Fibroblast of skin of right quadriceps (primary cell): ENCODE results near the gene CDC20.
"Not testable (repeated sequence)": the region's sequence is repeated elsewhere in the genome, so short reads cannot be mapped to it uniquely, and the experiment has no call there.

Experiments
- DNase-seq: peaks from one replicate; pipeline ENCODE4 v3.0.0-alpha.2; 2013

CDC20 gene

GRCh38 chr1:43358121-43358745 is 548 bp upstream of the CDC20 start:
- DNase-seq: peak; percentile 39

GRCh38 chr1:43359696-43360095 is 915 bp downstream of the CDC20 start:
- DNase-seq: no peak

GRCh38 chr1:43360616-43361015 is 1.8 kb downstream of the CDC20 start:
- DNase-seq: no peak

- DNase-seq: no peak
Observed at GRCh38 chr1:43363283-43363934, 4.6 kb downstream of the CDC20 start.

GRCh38 chr1:43363935-43364525 is 5.2 kb downstream of the CDC20 start:
- DNase-seq: no peak

GRCh38 chr1:43365678-43366077 is 6.9 kb downstream of the CDC20 start:
- no peak for DNase-seq

- no peak for DNase-seq
Observed at GRCh38 chr1:43366179-43366578, 7.4 kb downstream of the CDC20 start.

- DNase-seq: peak; percentile 37
Observed at GRCh38 chr1:43366601-43367025, 7.8 kb downstream of the CDC20 start.

GRCh38 chr1:43367026-43367903 is 8.5 kb downstream of the CDC20 start:
- DNase-seq: peak; percentile 60

GRCh38 chr1:43367904-43368645 is 9.3 kb downstream of the CDC20 start, which contains the start of gene ELOVL1:
Gene ELOVL1 (minus strand): TSS chr1:43368011. CDS start chr1:43365609, 2,402 bp downstream.
- peak; percentile 86 for DNase-seq

- DNase-seq: peak; percentile 35
Observed at GRCh38 chr1:43368646-43369020, 9.9 kb downstream of the CDC20 start.

- DNase-seq: not testable (repeated sequence)
Observed at GRCh38 chr1:43369779-43370178, 11.0 kb downstream of the CDC20 start.

- no peak for DNase-seq
Observed at GRCh38 chr1:43370564-43370963, 11.8 kb downstream of the CDC20 start.

- no peak for DNase-seq
Observed at GRCh38 chr1:43372172-43372571, 13.4 kb downstream of the CDC20 start.

- DNase-seq: peak; percentile 80
Observed at GRCh38 chr1:43373066-43373940, 14.5 kb downstream of the CDC20 start.

GRCh38 chr1:43376723-43377235 is 18.0 kb downstream of the CDC20 start:
- no peak for DNase-seq

- DNase-seq: no peak
Observed at GRCh38 chr1:43377831-43378230, 19.1 kb downstream of the CDC20 start.

- DNase-seq: no peak
Observed at GRCh38 chr1:43379476-43379875, 20.7 kb downstream of the CDC20 start.

GRCh38 chr1:43381612-43382011 is 22.8 kb downstream of the CDC20 start:
- DNase-seq: no peak

- DNase-seq: no peak
Observed at GRCh38 chr1:43382027-43382779, 23.4 kb downstream of the CDC20 start.
